OCI-LY7 (cell line): Measurements from ENCODE around the gene MN1.

Experiments used
- CTCF ChIP-seq: fragments of 200-600 bp; sonication (generic); conservative IDR thresholded peaks from 2 replicates; pipeline ENCODE4 v1.5.1; 2014; ENCODE audit warnings: mild to moderate bottlenecking, antibody characterized with exemption, low read length, moderate library complexity, mixed read lengths
- EZH2phosphoT487 ChIP-seq: fragments of 200-600 bp; sonication (generic); IDR thresholded peaks from 2 replicates; pipeline ENCODE4 v1.6.1; 2018; ENCODE audit warnings: low read depth, borderline replicate concordance, mild to moderate bottlenecking, mixed run types, antibody characterized with exemption, low read length, moderate library complexity, mixed read lengths

- TF ChIP-seq CTCF (no peak), EZH2phosphoT487 (no peak)
Measured at GRCh38 chr22:27842669-27843431, 41.3 kb upstream of the MN1 start.
